Tibial artery (tissue), 4 donors: ENCODE results near the gene VWF.

Source experiments
- DNase-seq, 2 donors: peaks; one replicate each; pipeline ENCODE4 v3.0.0-alpha.2; 2019
- H3K27ac ChIP-seq, 2 donors: fragments of 200-600 bp; sonication (generic) in 1 of 2; 1 replicate in 1 of 2; 2 replicates in 1 of 2; pipeline ENCODE4 v1.5.1; 2018 to 2019; ENCODE audit warnings: mild to moderate bottlenecking in 1 of 2
- H3K27me3 ChIP-seq, 2 donors: fragments of 200-600 bp; sonication (generic) in 1 of 2; one replicate each; pipeline versions ENCODE4 v1.5.1 to v1.6.0; 2016 to 2019
- H3K36me3 ChIP-seq, 3 donors: fragments of 200-600 bp; sonication (generic) in 2 of 3; one replicate each; pipeline ENCODE4 v1.5.1; 2016 to 2019; ENCODE audit warnings: mild to moderate bottlenecking in 2 of 3
- H3K4me1 ChIP-seq, 4 donors: fragments of 200-600 bp; sonication (generic) in 2 of 4; 1 replicate in 3 of 4; 2 replicates in 1 of 4; pipeline ENCODE4 v1.5.1; 2016 to 2019
- H3K4me3 ChIP-seq, 2 donors: fragments of 200-600 bp; sonication (generic) in 1 of 2; 1 replicate in 1 of 2; 2 replicates in 1 of 2; pipeline ENCODE4 v1.5.1; 2018 to 2019; ENCODE audit warnings: mild to moderate bottlenecking in 2 of 2
- H3K9me3 ChIP-seq, 3 donors: fragments of 200-600 bp; sonication (generic) in 1 of 3; one replicate each; pipeline ENCODE4 v1.5.1; 2016 to 2019
- intact Hi-C: fragments of 100-400 bp; cut with DNase I; formaldehyde crosslinking; loops from one replicate; pipeline ENCODE4 v1.15.0; 2023; ENCODE audit warnings: low total_unique reads
- TF ChIP-seq, protein P1 (sequence below), 2 experiments: fragments of 200-600 bp in 1 of 2; fragments of 450-650 bp in 1 of 2; IDR thresholded peaks; one replicate each; pipeline ENCODE4 v1.5.1; 2017 to 2019; ENCODE audit warnings: antibody characterized with exemption in 2 of 2, mild to moderate bottlenecking in 1 of 2, moderate library complexity in 1 of 2

VWF gene

DNA sequence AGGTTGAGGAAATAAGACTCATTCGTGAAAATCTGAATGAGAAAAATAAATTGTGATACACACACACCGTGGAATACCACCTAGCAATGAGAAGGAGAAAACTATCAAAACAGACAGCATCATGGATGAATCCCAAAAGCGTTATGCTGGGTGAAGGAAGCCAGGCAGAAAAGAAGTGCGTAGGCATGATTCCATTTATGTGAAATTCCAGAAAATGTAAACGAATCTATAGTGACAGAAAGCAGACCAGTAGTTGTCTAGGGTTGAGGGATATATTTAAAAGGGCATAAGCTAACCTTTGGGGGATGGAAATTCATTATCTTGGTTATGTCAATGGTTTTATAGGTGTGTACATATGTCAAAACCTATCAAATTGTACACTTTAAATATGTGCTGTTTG, 136.9 kb downstream of the VWF start:
- intact Hi-C loops: loop anchor here (5.0 kb wide), 1 partner anchor 295 kb away; no protein-coding TSS in a partner anchor
- no peak overlapping the region for H3K27ac ChIP-seq
- no peaks in the 10 kb centered on the region for H3K27me3 ChIP-seq
- no peak overlapping the region for H3K4me3 ChIP-seq
- TF ChIP-seq, protein P1, sequence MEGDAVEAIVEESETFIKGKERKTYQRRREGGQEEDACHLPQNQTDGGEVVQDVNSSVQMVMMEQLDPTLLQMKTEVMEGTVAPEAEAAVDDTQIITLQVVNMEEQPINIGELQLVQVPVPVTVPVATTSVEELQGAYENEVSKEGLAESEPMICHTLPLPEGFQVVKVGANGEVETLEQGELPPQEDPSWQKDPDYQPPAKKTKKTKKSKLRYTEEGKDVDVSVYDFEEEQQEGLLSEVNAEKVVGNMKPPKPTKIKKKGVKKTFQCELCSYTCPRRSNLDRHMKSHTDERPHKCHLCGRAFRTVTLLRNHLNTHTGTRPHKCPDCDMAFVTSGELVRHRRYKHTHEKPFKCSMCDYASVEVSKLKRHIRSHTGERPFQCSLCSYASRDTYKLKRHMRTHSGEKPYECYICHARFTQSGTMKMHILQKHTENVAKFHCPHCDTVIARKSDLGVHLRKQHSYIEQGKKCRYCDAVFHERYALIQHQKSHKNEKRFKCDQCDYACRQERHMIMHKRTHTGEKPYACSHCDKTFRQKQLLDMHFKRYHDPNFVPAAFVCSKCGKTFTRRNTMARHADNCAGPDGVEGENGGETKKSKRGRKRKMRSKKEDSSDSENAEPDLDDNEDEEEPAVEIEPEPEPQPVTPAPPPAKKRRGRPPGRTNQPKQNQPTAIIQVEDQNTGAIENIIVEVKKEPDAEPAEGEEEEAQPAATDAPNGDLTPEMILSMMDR (IDR thresholded peaks at IDR 0.05): no peak
- no peaks in the 10 kb centered on the region for H3K9me3 ChIP-seq
- DNase-seq: no peak
- H3K36me3 ChIP-seq: no peaks in the 10 kb centered on the region
- H3K4me1 ChIP-seq: peaks cover 0 to 4% (median 0%) of the 10 kb centered on the region in 4 donors

DNA sequence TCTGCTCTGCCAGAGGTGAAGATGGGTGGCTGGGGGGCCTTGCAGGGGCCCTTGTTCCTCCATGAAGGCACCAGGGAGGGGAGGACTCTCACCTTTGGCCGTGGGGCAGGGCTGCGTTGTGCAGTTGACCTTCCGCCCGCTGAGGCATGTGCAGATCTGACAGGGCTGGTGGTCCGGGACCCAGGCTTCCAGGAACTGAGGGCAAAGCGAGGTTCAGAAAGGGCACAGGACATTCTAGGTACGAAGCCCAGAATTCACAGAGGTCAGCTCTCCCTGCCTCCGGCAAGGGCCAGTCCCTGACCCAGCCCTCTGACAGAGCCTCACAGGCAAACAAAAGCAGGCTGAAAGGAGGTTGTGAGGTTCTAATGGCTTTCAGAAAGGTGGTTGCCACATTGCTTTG, 139.0 kb downstream of the VWF start:
- Histone ChIP-seq H3K4me3 (no peak overlapping the region), H3K4me1 (peaks cover 0 to 4% (median 0%) of the 10 kb centered on the region in 4 donors), H3K27me3 (no peaks in the 10 kb centered on the region), H3K27ac (no peak overlapping the region), H3K9me3 (no peaks in the 10 kb centered on the region), H3K36me3 (no peaks in the 10 kb centered on the region)
- DNase-seq: no peak
- intact Hi-C loops: loop anchor here (5.0 kb wide), 1 partner anchor 297 kb away; no protein-coding TSS in a partner anchor
- TF ChIP-seq, protein P1 (IDR thresholded peaks at IDR 0.05): no peak

DNA sequence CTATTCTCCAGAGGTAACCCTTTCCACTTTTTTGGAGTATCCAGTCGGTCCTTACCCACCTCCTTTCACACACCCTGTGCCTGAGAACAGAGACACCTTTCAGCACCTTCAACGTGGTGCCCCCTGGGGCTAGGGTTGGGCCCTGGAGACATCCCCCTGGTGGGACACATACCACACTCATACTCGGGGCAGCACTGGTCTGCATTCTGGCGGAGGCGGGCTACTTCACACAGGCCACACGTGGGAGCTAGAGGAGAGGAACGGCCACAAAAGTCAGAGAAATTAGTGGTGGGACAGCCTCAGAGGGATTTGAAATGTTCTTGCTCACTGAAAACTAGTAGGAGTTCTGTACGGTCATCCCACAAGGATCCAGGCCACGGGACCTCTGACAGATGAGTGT, 139.6 kb downstream of the VWF start:
- no peaks in the 10 kb centered on the region for H3K36me3 ChIP-seq

DNA sequence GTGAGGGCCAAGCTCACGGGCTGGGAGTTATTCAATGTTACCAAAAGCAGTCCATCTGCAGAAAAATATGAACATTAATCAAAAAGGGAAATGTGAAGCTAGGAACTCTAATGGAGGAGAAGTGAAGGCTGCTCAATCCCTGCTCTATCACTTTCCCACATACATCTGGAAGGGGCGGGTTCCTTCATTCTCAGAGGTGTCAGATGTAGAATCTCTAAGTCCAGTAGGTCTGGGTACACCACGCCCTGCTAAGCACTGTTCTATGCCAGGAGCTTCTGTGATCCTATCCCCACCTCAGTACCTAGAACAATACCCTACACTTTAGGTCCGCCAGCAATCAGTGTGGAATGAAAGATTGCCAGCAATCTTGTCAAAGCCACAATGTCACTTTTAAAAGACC, 142.4 kb downstream of the VWF start:
- DNase-seq: no peak
- no peaks in the 10 kb centered on the region for H3K27me3 ChIP-seq
- no peaks in the 10 kb centered on the region for H3K9me3 ChIP-seq
- no peak overlapping the region for H3K4me3 ChIP-seq
- no peaks in the 10 kb centered on the region for H3K4me1 ChIP-seq
- H3K36me3 ChIP-seq: no peaks in the 10 kb centered on the region
- no peak overlapping the region for H3K27ac ChIP-seq
- TF ChIP-seq, protein P1 (IDR thresholded peaks at IDR 0.05): no peak
- intact Hi-C loops: no loop called here

More for the DNA sequence above, 139.6 kb downstream of the VWF start:
- intact Hi-C loops: loop anchor here (5.0 kb wide), 1 partner anchor 297 kb away; no protein-coding TSS in a partner anchor
- H3K9me3 ChIP-seq: no peaks in the 10 kb centered on the region
- DNase-seq: no peak
- H3K4me3 ChIP-seq: no peak overlapping the region
- H3K4me1 ChIP-seq: peaks cover 0 to 4% (median 0%) of the 10 kb centered on the region in 4 donors
- H3K27me3 ChIP-seq: no peaks in the 10 kb centered on the region
- TF ChIP-seq, protein P1 (IDR thresholded peaks at IDR 0.05): no peak
- no peak overlapping the region for H3K27ac ChIP-seq

DNA sequence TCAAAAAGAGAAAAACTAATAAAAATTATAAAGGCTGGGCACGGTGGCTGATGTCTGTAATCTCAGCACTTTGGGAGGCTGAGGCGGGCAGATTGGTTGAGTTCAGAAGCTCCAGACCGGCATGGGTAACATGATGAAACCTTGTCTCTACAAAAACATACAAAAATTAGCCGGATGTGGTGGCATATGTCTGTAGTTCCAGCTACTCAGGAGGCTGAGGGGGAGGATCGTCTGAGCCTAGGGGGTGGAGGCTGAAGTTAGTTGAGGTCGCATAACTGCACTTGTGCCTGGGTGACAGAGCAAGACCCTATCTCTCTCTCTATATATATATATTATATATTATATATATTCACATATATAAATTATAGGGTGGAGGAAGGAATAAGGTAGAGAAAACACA, 146.9 kb downstream of the VWF start:
- H3K36me3 ChIP-seq: no peaks in the 10 kb centered on the region
- DNase-seq: no peak
- intact Hi-C loops: no loop called here

More for the DNA sequence above, 146.9 kb downstream of the VWF start:
- Histone ChIP-seq H3K9me3 (no peaks in the 10 kb centered on the region), H3K4me1 (no peaks in the 10 kb centered on the region), H3K4me3 (no peak overlapping the region), H3K27me3 (no peaks in the 10 kb centered on the region), H3K27ac (no peak overlapping the region)
- TF ChIP-seq, protein P1 (IDR thresholded peaks at IDR 0.05): no peak
